Calu3 (cell line): ENCODE results near the gene GRIK2. TPM values are rescaled to one million over a fixed set of nuclear protein-coding genes. Genes with fewer than 3 reads are reported as not detected.
"Not testable (repeated sequence)": the region's sequence is repeated elsewhere in the genome, so short reads cannot be mapped to it uniquely, and the experiment has no call there.

Source experiments
- BruUV-seq: library from RNA; stranded (reverse); fragments of 400-500 nt; replicated peaks from 2 replicates; lab custom pipeline; 2021; lab: Mats Ljungman, UMichigan
- CTCF ChIA-PET: fragments of 300-600 bp; sonication (Branson Sonifier 250); formaldehyde crosslinking; loops from one replicate; lab custom pipeline; 2022; ENCODE audit warnings: antibody characterized with exemption; lab: Charles Lee
- DNase-seq: peaks from one replicate; pipeline ENCODE4 v3.0.0; 2022
- H3K27ac Mint-ChIP-seq: one replicate; pipeline ENCODE4 v1.8.0; 2022; ENCODE audit warnings: mixed read lengths; ENCODE audit not compliant: unreplicated experiment
- H3K27me3 Mint-ChIP-seq: one replicate; pipeline ENCODE4 v1.8.0; 2022; ENCODE audit warnings: mixed read lengths; ENCODE audit not compliant: unreplicated experiment
- H3K36me3 Mint-ChIP-seq: one replicate; pipeline ENCODE4 v1.8.0; 2022; ENCODE audit warnings: mild to moderate bottlenecking, moderate library complexity, mixed read lengths; ENCODE audit not compliant: insufficient read depth, unreplicated experiment
- H3K4me1 Mint-ChIP-seq: one replicate; pipeline ENCODE4 v1.8.0; 2022; ENCODE audit warnings: mild to moderate bottlenecking, low read depth, mixed read lengths; ENCODE audit not compliant: unreplicated experiment
- H3K4me3 Mint-ChIP-seq: one replicate; pipeline ENCODE4 v1.8.0; 2022; ENCODE audit warnings: mild to moderate bottlenecking, low read depth, moderate library complexity, mixed read lengths; ENCODE audit not compliant: unreplicated experiment
- H3K9me3 Mint-ChIP-seq: one replicate; pipeline ENCODE4 v1.8.0; 2022; ENCODE audit warnings: low read depth, mixed read lengths; ENCODE audit not compliant: unreplicated experiment
- CTCF ChIP-seq: fragments of 200-600 bp; IDR thresholded peaks from one replicate; pipeline ENCODE4 v1.8.0; 2022; ENCODE audit warnings: antibody characterized with exemption; ENCODE audit not compliant: unreplicated experiment
- intact Hi-C: fragments of 100-400 bp; cut with micrococcal nuclease; formaldehyde crosslinking; loops from one replicate; pipeline ENCODE4 v1.10.0; 2022; ENCODE audit not compliant: unreplicated experiment
- total RNA-seq: library from RNA; stranded (reverse); gene quantifications from 2 replicates; pipeline ENCODE4 v1.2.3, GENCODE V29; 2022

GRIK2 gene
- total RNA-seq, 1 experiment from 2014 or later, result 3.3 TPM

GRCh38 chr6:101352316-101352715 lies 41.2 kb upstream of the GRIK2 start:
- no peak overlapping the region for H3K4me3 Mint-ChIP-seq
- H3K4me1 Mint-ChIP-seq, result no peaks in the 10 kb centered on the region
- no peak for TF ChIP-seq CTCF
- DNase-seq, result no peak
- H3K27me3 Mint-ChIP-seq, result no peaks in the 10 kb centered on the region
- no peaks in the 10 kb centered on the region for H3K36me3 Mint-ChIP-seq
- BruUV-seq, result no TSS peak
- intact Hi-C loops, result no loop called here
- CTCF ChIA-PET, result no interaction called here
- no peak overlapping the region for H3K27ac Mint-ChIP-seq
- no peaks in the 10 kb centered on the region for H3K9me3 Mint-ChIP-seq

DNA sequence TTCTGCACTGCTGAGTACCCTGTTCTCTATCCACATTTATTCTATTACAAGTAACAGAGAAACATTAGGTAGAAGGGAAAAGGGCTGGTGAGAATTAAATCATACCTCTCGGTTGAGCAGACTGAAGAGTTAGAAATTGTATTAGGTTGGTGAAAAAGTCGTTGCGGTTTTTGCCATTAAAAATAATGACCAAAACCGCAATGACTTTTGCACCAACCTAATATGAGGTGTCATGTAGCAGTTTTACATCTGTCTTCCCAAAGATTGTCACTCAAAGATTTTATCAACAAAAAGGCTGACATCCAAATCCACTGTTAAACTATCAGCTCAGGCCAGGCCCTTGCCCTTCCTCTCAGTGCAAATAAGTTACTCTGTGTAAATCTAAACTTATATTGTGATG lies 28.3 kb upstream of the GRIK2 start:
- TF ChIP-seq CTCF, result no peak
- Mint-ChIP-seq H3K27ac (no peak overlapping the region), H3K4me3 (no peak overlapping the region), H3K27me3 (no peaks in the 10 kb centered on the region), H3K4me1 (no peaks in the 10 kb centered on the region), H3K36me3 (no peaks in the 10 kb centered on the region), H3K9me3 (no peaks in the 10 kb centered on the region)
- BruUV-seq, result no TSS peak
- CTCF ChIA-PET, result no interaction called here
- intact Hi-C loops, result no loop called here
- no peak for DNase-seq

DNA sequence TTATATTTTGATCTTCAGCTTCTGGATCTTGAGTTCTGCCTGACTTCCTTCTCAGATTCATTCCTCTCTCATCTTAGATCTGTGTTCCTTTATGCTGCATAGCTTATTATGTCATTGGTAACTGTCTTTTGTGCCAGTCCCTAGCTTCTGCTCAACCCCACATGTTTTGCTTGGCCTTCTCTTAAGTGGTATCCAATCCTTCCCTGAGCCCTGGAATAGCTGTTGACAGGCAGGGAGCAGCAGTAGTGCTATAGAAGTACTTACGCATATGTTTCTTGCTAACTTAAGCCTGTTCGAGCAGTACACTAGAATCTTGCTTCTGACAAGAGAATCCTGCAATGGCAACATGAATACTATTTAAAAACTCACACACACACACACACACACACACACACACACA lies 13.6 kb upstream of the GRIK2 start:
- intact Hi-C loops, result no loop called here
- no peak for DNase-seq
- Mint-ChIP-seq H3K27ac (no peak overlapping the region), H3K4me3 (no peak overlapping the region), H3K36me3 (peaks cover 4% of the 10 kb centered on the region), H3K9me3 (peaks cover 3% of the 10 kb centered on the region), H3K27me3 (no peaks in the 10 kb centered on the region), H3K4me1 (no peaks in the 10 kb centered on the region)
- CTCF ChIA-PET, result no interaction called here
- TF ChIP-seq CTCF, result no peak
- no TSS peak for BruUV-seq

DNA sequence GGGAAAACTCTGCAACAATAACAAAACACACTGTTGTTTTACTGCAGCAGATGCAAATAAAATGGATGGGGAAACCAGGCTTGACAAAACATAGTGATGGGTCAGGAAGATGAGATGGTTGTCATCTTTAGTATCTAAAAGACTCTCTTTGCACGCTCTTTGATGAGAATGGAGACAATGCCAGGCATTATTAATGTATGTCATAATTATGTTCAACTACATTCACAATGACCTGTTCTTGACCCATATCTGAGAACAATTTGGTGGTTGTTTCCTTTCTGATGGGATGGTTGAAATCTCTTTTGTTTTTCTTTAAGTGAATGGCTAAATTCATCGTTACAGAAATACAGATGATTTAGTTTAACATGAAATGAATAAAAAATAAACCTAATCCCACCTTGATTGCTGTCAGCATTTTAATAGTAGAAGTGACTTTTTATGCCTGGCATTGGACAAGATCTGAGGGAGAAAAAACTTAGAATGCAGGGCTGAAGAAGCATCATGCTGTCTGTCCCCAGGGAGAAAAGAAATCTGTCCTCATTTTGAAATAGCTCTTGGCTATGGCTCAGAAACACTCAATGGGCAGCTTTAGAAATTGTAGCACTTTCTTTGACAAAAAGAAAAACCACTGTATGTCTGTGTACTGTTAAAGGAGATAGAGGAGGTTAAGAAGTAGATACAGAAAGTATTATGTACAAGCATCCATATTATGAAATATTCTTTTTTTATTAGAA lies 12.4 kb upstream of the GRIK2 start:
- Mint-ChIP-seq H3K27ac (no peak overlapping the region), H3K27me3 (no peaks in the 10 kb centered on the region), H3K9me3 (peaks cover 3% of the 10 kb centered on the region), H3K4me1 (no peaks in the 10 kb centered on the region), H3K36me3 (peaks cover 4% of the 10 kb centered on the region), H3K4me3 (no peak overlapping the region)
- no TSS peak for BruUV-seq
- no peak for TF ChIP-seq CTCF
- intact Hi-C loops, result no loop called here
- no peak for DNase-seq
- CTCF ChIA-PET, result no interaction called here

- H3K9me3 Mint-ChIP-seq, H3K27ac Mint-ChIP-seq, DNase-seq, H3K27me3 Mint-ChIP-seq, H3K4me3 Mint-ChIP-seq, BruUV-seq, H3K36me3 Mint-ChIP-seq, H3K4me1 Mint-ChIP-seq, intact Hi-C loops: not testable (repeated sequence)
- CTCF ChIA-PET, result interaction anchor here (0.6 kb wide), 1 partner anchor 504 kb away, joined by 4 read pairs; no protein-coding TSS in a partner anchor
These were observed 9.8 kb upstream of the GRIK2 start for GRCh38 chr6:101383747-101384146.
